Fibroblast of skin of left biceps (primary cell): ENCODE measurements around the gene OTX1.

Experiments
- DNase-seq, 2 experiments: peaks; one replicate each; pipeline ENCODE4 v3.0.0-alpha.2; 2013; ENCODE audit warnings: low read depth in 2 of 2

The OTX1 gene

GRCh38 chr2:63047321-63048279, 3.0 kb upstream of the OTX1 start:
- no peak for DNase-seq

GRCh38 chr2:63048367-63049171, 2.1 kb upstream of the OTX1 start:
- no peak for DNase-seq

GRCh38 chr2:63049211-63049969, 1.2 kb upstream of the OTX1 start:
- DNase-seq, result no peak

- no peak for DNase-seq
These were observed 678 bp upstream of the OTX1 start for GRCh38 chr2:63049970-63050333.

- DNase-seq, result no peak
These were observed 588 bp downstream of the OTX1 start for GRCh38 chr2:63051042-63051794.

- no peak for DNase-seq
These were observed 1.2 kb downstream of the OTX1 start for GRCh38 chr2:63051795-63052333.

- DNase-seq, result no peak
These were observed 1.9 kb downstream of the OTX1 start for GRCh38 chr2:63052411-63053080.

- no peak for DNase-seq
These were observed 2.7 kb downstream of the OTX1 start for GRCh38 chr2:63053081-63053888.

GRCh38 chr2:63053889-63054602, 3.4 kb downstream of the OTX1 start:
- DNase-seq, result no peak

- no peak for DNase-seq
These were observed 4.2 kb downstream of the OTX1 start for GRCh38 chr2:63054841-63055225.

- DNase-seq, result no peak
These were observed 4.8 kb downstream of the OTX1 start for GRCh38 chr2:63055226-63056106.

GRCh38 chr2:63056107-63057050, 5.7 kb downstream of the OTX1 start:
- DNase-seq, result no peak

GRCh38 chr2:63057249-63058143, 6.9 kb downstream of the OTX1 start:
- DNase-seq, result no peak

- DNase-seq, result no peak
These were observed 7.7 kb downstream of the OTX1 start for GRCh38 chr2:63058144-63058920.
